PC-9 (cell line): ENCODE measurements around the gene HIVEP2. TPM values are rescaled to one million over a fixed set of nuclear protein-coding genes. Genes with fewer than 3 reads are reported as not detected.

Source experiments
- BruUV-seq: library from RNA; stranded (reverse); fragments of 400-500 nt; replicated peaks from 2 replicates; lab custom pipeline; 2021; lab: Mats Ljungman, UMichigan
- CTCF ChIA-PET: fragments of 300-600 bp; sonication (Branson Sonifier 250); formaldehyde crosslinking; loops from one replicate; lab custom pipeline; 2022; ENCODE audit warnings: antibody characterized with exemption; lab: Charles Lee
- POLR2A ChIA-PET: fragments of 300-600 bp; sonication (Branson Sonifier 250); formaldehyde crosslinking; loops from one replicate; lab custom pipeline; 2022; ENCODE audit warnings: antibody characterized with exemption; ENCODE audit not compliant: unreplicated experiment; lab: Charles Lee
- DNase-seq, 2 experiments: peaks; one replicate each; pipeline versions ENCODE4 v3.0.0 to v3.0.0-alpha.2; 2015 to 2022; ENCODE audit warnings: mixed read lengths in 1 of 2
- H2AFZ ChIP-seq: fragments of 200-600 bp; sonication (generic); 2 replicates; pipeline ENCODE4 v1.8.1; 2017; ENCODE audit warnings: antibody characterized with exemption
- H3F3A ChIP-seq: fragments of 200-600 bp; sonication (generic); 2 replicates; pipeline ENCODE4 v1.8.1; 2017; ENCODE audit warnings: antibody characterized with exemption, mild to moderate bottlenecking, low read depth; ENCODE audit not compliant: insufficient read depth
- H3K27ac ChIP-seq: fragments of 200-600 bp; sonication (generic); 2 replicates; pipeline ENCODE4 v1.6.1; 2016; ENCODE audit warnings: mixed run types
- H3K27me3 ChIP-seq: fragments of 200-600 bp; sonication (generic); 2 replicates; pipeline ENCODE4 v1.6.1; 2016; ENCODE audit warnings: low read depth, mixed run types; ENCODE audit not compliant: insufficient read depth
- H3K36me3 ChIP-seq: fragments of 200-600 bp; sonication (generic); 2 replicates; pipeline ENCODE4 v1.6.1; 2016; ENCODE audit warnings: low read depth, mixed run types
- H3K4me1 ChIP-seq: fragments of 200-600 bp; sonication (generic); replicated peaks from 2 replicates; pipeline ENCODE4 v1.6.1; 2016; ENCODE audit warnings: mixed run types; ENCODE audit not compliant: insufficient read depth
- H3K4me2 ChIP-seq: fragments of 200-600 bp; sonication (generic); 2 replicates; pipeline ENCODE4 v1.6.1; 2017; ENCODE audit warnings: mixed run types
- H3K4me3 ChIP-seq: fragments of 200-600 bp; sonication (generic); 2 replicates; pipeline ENCODE4 v1.6.1; 2016; ENCODE audit warnings: mixed run types
- H3K79me2 ChIP-seq: fragments of 200-600 bp; sonication (generic); 2 replicates; pipeline ENCODE4 v1.6.1; 2017; ENCODE audit warnings: low read depth, mixed run types
- H3K9me2 ChIP-seq: fragments of 200-600 bp; sonication (generic); 2 replicates; pipeline ENCODE4 v1.8.1; 2017; ENCODE audit warnings: mild to moderate bottlenecking; ENCODE audit not compliant: insufficient read depth
- H3K9me3 ChIP-seq: fragments of 200-600 bp; sonication (generic); 2 replicates; pipeline ENCODE4 v1.8.1; 2016; ENCODE audit warnings: low read depth; ENCODE audit not compliant: insufficient read depth
- H4K20me1 ChIP-seq: fragments of 200-600 bp; sonication (generic); 2 replicates; pipeline ENCODE4 v1.8.1; 2017; ENCODE audit not compliant: insufficient read depth
- CTCF ChIP-seq: fragments of 200-600 bp; sonication (generic); conservative IDR thresholded peaks from 2 replicates; pipeline ENCODE4 v1.6.1; 2017; ENCODE audit warnings: mixed run types, antibody characterized with exemption, mild to moderate bottlenecking, moderate library complexity
- EZH2 ChIP-seq: fragments of 200-600 bp; sonication (generic); IDR thresholded peaks from 2 replicates; pipeline ENCODE4 v1.8.0; 2017; ENCODE audit warnings: antibody characterized with exemption, low read depth
- intact Hi-C: fragments of 100-400 bp; cut with micrococcal nuclease; formaldehyde crosslinking; loops from one replicate; pipeline ENCODE4 v1.10.0; 2022; ENCODE audit not compliant: unreplicated experiment
- total RNA-seq: library from RNA; stranded (reverse); gene quantifications from 2 replicates; pipeline ENCODE4 v1.2.3, GENCODE V29; 2021

The HIVEP2 gene
- total RNA-seq, 1 experiment from 2014 or later: 10.3 TPM

GRCh38 chr6:142816031-142816430 lies 128.9 kb downstream of the HIVEP2 start:
- intact Hi-C loops: no loop called here
- POLR2A ChIA-PET: interaction anchor here (0.5 kb wide), 1 partner anchor 89 kb away, joined by 3 read pairs; no protein-coding TSS in a partner anchor
- TF ChIP-seq CTCF: no peak
- no peak for TF ChIP-seq EZH2
- H2AFZ ChIP-seq: no peak overlapping the region
- H3K27ac ChIP-seq: no peak overlapping the region
- H4K20me1 ChIP-seq: no peaks in the 10 kb centered on the region
- CTCF ChIA-PET: no interaction called here
- H3K4me1 ChIP-seq: no peaks in the 10 kb centered on the region; the same call in 1 of the 2 replicates
- H3K27me3 ChIP-seq: no peaks in the 10 kb centered on the region
- no peaks in the 10 kb centered on the region for H3K9me3 ChIP-seq
- BruUV-seq: no TSS peak
- H3F3A ChIP-seq: no peaks in the 10 kb centered on the region
- no peaks in the 10 kb centered on the region for H3K9me2 ChIP-seq
- H3K4me2 ChIP-seq: no peak overlapping the region
- no peak overlapping the region for H3K4me3 ChIP-seq
- no peak for DNase-seq
- no peaks in the 10 kb centered on the region for H3K36me3 ChIP-seq
- no peaks in the 10 kb centered on the region for H3K79me2 ChIP-seq

GRCh38 chr6:142811923-142812322 lies 133.1 kb downstream of the HIVEP2 start:
- H3K4me1 ChIP-seq: no peaks in the 10 kb centered on the region
- no peak overlapping the region for H2AFZ ChIP-seq
- H3K9me2 ChIP-seq: no peaks in the 10 kb centered on the region
- H3K27ac ChIP-seq: no peak overlapping the region
- intact Hi-C loops: no loop called here
- H3K9me3 ChIP-seq: no peaks in the 10 kb centered on the region
- H3K4me2 ChIP-seq: no peak overlapping the region
- no peaks in the 10 kb centered on the region for H3F3A ChIP-seq
- no peaks in the 10 kb centered on the region for H4K20me1 ChIP-seq
- H3K79me2 ChIP-seq: no peaks in the 10 kb centered on the region
- H3K27me3 ChIP-seq: no peaks in the 10 kb centered on the region
- no TSS peak for BruUV-seq
- no peaks in the 10 kb centered on the region for H3K36me3 ChIP-seq
- no peak for TF ChIP-seq CTCF
- no peak for TF ChIP-seq EZH2
- ChIA-PET POLR2A (no interaction called here), CTCF (no interaction called here)
- H3K4me3 ChIP-seq: no peak overlapping the region
- no peak for DNase-seq

GRCh38 chr6:142810952-142811514 lies 133.9 kb downstream of the HIVEP2 start:
- no peaks in the 10 kb centered on the region for H3K79me2 ChIP-seq
- H4K20me1 ChIP-seq: no peaks in the 10 kb centered on the region
- H3K4me2 ChIP-seq: no peak overlapping the region
- BruUV-seq: no TSS peak
- H3K9me2 ChIP-seq: no peaks in the 10 kb centered on the region
- no peaks in the 10 kb centered on the region for H3K4me1 ChIP-seq
- DNase-seq: no peak
- no peak overlapping the region for H2AFZ ChIP-seq
- no peaks in the 10 kb centered on the region for H3K27me3 ChIP-seq
- H3K9me3 ChIP-seq: no peaks in the 10 kb centered on the region
- H3K36me3 ChIP-seq: no peaks in the 10 kb centered on the region
- H3K27ac ChIP-seq: no peak overlapping the region
- TF ChIP-seq CTCF: no peak
- TF ChIP-seq EZH2: no peak
- ChIA-PET POLR2A (no interaction called here), CTCF (no interaction called here)
- intact Hi-C loops: no loop called here
- H3F3A ChIP-seq: no peaks in the 10 kb centered on the region
- H3K4me3 ChIP-seq: no peak overlapping the region
